Measurements from ENCODE around the gene POLK.
"Not testable (repeated sequence)": the region's sequence is repeated elsewhere in the genome, so short reads cannot be mapped to it uniquely, and the experiment has no call there.

Gene POLK

DNA sequence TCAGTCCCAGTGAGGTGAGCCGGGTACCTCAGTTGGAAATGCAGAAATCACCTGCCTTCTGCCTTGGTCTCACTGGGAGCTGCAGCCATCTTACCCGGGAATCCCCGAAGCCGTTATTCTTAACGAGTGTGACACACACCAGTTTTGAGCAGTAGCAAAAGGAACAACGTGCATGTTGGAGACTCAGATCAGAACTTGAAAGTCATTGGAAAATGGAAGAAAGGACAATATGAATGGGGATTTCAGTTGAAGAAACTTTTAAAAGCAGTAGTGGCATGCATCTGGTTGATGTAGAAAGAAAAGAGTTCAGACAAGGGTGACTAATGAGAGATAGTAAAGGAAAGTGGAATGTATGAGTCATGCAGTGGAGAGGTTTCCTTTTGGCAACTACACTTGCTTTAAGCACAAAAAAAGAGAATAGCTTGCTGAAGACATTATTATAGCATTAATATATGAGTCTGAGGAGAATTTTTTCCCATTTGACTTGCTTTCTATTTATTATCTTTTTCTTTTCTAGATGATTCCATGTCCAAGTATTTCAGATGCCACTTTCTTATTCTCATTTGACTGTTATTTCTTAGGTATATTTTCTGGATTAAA lies 55.1 kb downstream of the POLK start:
- TF ChIP-seq, protein P1, sequence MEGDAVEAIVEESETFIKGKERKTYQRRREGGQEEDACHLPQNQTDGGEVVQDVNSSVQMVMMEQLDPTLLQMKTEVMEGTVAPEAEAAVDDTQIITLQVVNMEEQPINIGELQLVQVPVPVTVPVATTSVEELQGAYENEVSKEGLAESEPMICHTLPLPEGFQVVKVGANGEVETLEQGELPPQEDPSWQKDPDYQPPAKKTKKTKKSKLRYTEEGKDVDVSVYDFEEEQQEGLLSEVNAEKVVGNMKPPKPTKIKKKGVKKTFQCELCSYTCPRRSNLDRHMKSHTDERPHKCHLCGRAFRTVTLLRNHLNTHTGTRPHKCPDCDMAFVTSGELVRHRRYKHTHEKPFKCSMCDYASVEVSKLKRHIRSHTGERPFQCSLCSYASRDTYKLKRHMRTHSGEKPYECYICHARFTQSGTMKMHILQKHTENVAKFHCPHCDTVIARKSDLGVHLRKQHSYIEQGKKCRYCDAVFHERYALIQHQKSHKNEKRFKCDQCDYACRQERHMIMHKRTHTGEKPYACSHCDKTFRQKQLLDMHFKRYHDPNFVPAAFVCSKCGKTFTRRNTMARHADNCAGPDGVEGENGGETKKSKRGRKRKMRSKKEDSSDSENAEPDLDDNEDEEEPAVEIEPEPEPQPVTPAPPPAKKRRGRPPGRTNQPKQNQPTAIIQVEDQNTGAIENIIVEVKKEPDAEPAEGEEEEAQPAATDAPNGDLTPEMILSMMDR (conservative IDR thresholded peaks at IDR 0.05), result no peak
- no peak overlapping the region for H3K27ac ChIP-seq

DNA sequence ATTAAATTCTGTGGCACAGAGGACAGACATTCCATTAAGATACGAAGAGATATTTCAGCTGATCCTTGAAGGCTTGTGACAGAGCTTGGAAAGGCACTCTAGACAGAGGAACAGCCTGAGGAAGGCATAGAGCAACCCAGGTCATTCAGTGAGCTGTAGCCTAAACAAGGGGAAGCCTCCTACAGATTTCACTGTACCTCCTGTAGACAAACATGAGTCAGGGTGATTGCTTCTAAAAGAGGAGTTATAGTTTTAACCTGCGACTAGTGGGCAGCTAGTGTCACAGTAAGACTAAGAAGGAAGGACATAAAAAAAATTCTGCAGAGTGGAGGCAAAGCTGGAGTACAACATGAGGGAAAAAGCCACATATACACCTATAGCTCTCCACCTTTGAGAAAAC lies 56.0 kb downstream of the POLK start:
- H3K27ac ChIP-seq, result no peak overlapping the region

DNA sequence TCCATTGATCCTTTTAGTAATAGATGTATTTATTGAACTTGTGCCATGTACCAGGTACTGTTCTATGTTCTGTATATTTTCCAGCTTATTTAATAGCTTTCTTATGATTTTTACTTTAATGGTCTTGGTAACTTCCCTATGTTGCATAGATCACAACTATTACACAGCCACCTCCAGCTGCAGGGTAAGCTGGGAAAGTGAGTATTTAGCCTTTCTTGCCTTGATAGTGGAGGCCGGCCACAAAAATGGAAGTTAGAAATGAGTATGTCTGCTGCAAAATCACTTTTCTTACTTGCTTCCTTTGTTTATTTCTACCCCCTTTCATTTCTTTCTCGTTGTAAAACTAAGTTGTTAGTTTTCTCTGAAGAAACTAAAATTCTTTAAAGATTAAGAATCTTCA lies 56.5 kb downstream of the POLK start:
- H3K27ac ChIP-seq, result no peak overlapping the region
- TF ChIP-seq, protein P1 (conservative IDR thresholded peaks at IDR 0.05), result no peak

More for the DNA sequence above, 56.0 kb downstream of the POLK start:
- TF ChIP-seq, protein P1 (conservative IDR thresholded peaks at IDR 0.05), result no peak

DNA sequence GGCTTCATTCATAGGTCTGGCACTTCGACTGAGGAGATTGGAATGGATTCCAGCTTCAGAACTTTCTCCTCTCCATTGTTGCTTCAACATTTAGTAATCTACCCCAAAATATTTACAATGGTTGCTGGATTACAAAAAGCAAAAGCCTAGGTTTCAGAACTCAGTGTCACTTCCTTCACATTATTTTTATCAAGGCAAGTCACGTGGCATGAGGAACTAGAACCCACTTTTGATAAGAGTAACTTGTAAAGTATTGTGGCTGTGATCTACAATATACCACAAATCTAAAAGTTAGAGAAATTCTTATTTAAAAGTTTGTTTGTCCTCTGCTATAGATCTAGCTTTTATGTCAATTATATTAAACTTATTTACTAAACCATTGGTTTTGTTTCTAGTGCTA lies 59.9 kb downstream of the POLK start:
- TF ChIP-seq, protein P1 (conservative IDR thresholded peaks at IDR 0.05), result no peak
- H3K27ac ChIP-seq, result no peak overlapping the region

DNA sequence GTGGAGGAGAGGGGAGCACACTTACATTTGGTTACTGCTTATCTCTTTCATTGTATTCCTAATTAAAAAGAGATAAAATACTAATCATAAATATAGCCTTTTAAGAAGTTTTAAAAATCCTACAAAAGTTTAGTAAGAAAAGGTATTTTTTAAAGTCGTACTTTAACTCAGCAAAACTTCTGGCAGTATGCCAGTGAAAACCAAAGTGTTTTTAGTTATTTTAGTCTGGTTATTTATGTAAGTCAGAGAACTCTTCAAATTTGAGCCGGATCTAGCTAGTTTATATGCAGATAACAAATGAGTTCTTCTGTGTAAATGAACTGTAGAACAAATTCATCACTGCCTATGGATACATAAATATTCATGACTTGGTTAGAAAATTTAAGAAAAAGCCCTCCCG lies 63.1 kb downstream of the POLK start:
- H3K27ac ChIP-seq, result no peak overlapping the region
- TF ChIP-seq, protein P1 (conservative IDR thresholded peaks at IDR 0.05), result no peak

DNA sequence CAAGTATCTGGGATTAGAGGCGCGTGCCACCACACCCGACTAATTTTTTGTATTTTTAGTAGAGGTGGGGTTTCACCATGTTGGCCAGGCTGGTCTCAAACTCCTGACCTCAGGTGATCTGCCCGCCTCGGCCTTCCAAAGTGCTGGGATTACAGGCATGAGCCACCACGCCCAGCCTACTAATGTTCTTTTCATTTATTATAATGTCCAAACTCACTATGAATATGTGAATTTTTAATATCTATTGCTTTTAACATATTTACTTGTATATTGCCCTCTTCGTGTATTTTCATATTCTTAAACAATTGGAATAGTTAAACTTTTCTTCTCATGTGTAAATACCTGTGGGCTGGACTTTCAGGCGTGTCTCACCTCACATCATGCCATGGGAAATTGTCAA lies 66.6 kb downstream of the POLK start:
- not testable (repeated sequence) for H3K27ac ChIP-seq

DNA sequence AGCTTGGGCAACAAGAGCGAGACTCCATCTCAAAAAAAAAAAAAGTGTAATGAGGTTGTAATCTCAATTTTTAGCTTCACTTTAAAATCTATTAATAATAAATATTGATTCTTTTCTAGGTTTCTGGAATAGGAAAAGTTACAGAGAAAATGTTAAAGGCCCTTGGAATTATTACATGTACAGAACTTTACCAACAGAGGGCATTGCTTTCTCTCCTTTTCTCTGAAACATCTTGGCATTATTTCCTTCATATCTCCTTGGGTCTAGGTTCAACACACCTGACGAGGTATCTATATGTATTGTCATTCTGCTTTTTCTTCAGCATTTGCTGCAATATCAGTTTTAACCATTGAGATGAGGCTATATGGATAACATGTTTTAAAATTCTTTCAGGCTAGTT lies 73.0 kb downstream of the POLK start:
- H3K27ac ChIP-seq, result no peak overlapping the region
- TF ChIP-seq, protein P1 (conservative IDR thresholded peaks at IDR 0.05), result peak; percentile 64

DNA sequence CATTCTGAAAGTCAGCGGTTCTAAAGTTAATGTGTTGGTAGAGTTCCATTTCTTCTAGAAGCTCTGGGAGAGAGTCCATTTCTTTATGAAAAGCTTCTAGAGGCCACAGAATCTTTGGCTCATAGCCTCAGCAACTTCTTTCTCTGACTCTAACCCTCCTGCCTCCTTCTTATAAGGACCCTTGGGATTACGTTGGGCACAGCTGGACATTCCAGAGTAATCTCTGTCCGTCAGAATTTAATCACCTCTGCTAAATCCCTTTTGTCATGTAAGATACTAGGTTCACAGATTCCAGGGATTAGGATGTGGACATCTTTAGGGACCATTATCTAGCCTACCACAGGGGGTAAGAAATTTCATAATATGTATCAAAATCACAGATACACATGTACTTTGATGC lies 77.0 kb downstream of the POLK start:
- TF ChIP-seq, protein P1 (conservative IDR thresholded peaks at IDR 0.05), result no peak
- no peak overlapping the region for H3K27ac ChIP-seq
